ENCODE results near the gene IDE.

GRCh38 chr10:92475357-92475868, 98.5 kb downstream of the IDE start:
- TF ChIP-seq, protein P1, sequence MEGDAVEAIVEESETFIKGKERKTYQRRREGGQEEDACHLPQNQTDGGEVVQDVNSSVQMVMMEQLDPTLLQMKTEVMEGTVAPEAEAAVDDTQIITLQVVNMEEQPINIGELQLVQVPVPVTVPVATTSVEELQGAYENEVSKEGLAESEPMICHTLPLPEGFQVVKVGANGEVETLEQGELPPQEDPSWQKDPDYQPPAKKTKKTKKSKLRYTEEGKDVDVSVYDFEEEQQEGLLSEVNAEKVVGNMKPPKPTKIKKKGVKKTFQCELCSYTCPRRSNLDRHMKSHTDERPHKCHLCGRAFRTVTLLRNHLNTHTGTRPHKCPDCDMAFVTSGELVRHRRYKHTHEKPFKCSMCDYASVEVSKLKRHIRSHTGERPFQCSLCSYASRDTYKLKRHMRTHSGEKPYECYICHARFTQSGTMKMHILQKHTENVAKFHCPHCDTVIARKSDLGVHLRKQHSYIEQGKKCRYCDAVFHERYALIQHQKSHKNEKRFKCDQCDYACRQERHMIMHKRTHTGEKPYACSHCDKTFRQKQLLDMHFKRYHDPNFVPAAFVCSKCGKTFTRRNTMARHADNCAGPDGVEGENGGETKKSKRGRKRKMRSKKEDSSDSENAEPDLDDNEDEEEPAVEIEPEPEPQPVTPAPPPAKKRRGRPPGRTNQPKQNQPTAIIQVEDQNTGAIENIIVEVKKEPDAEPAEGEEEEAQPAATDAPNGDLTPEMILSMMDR (conservative IDR thresholded peaks at IDR 0.05; ENCODE audit: low read depth, low read length) = no peak
- no peak for TF ChIP-seq POLR2A (IDR thresholded peaks at IDR 0.05; ENCODE audit: low read depth, low read length)
- no peak for TF ChIP-seq MXI1 (IDR thresholded peaks at IDR 0.05; ENCODE audit: borderline replicate concordance, low read depth, low read length)
